ENCODE data around the gene TGFA.

TGFA gene

GRCh38 chr2:70553584-70554337 is at the start of gene TGFA:
Gene TGFA (minus strand): TSS chr2:70553826. CDS start chr2:70553767, 59 bp downstream.
- Mint-ChIP-seq H3K27ac (peak within 1 kb of the TSS; percentile 95), H3K36me3 (ENCODE audit: low read depth) (peaks cover 23% of the 10 kb centered on the region), H3K4me1 (ENCODE audit: low read depth) (peaks cover 55% of the 10 kb centered on the region), H3K27me3 (peaks cover 20% of the 10 kb centered on the region), H3K4me3 (peak within 1 kb of the TSS; percentile 99), H3K9me3 (no peaks in the 10 kb centered on the region)
- intact Hi-C loops (cut with micrococcal nuclease) = loop anchor here (2.0 to 5.0 kb wide), 2 partner anchors 41 to 85 kb away; no protein-coding TSS in a partner anchor

DNA sequence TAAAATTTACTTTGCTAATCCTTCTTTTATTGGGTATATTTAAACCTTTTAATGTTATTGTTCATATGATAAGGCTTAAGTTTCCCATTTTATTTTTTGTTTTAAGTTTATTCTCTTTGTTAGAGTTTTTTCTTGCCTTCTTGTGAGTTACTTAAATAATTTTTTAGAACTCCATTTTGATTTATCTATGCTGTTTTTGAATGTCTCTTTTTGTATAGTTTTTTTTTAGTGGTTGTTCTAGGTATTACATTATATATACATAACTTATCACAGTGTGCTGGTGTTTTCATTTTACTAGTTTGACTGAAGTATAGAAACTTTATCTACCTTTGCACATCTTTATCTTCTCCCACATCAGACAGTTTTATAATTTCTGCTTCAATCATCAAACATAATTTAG is 49.4 kb upstream of the TGFA start:
- Mint-ChIP-seq H3K4me1 (ENCODE audit: low read depth) (no peaks in the 10 kb centered on the region), H3K9me3 (no peaks in the 10 kb centered on the region), H3K36me3 (ENCODE audit: low read depth) (no peaks in the 10 kb centered on the region), H3K27ac (no peak overlapping the region), H3K4me3 (no peak overlapping the region), H3K27me3 (peaks cover 10% of the 10 kb centered on the region)
- intact Hi-C loops (cut with micrococcal nuclease) = no loop called here

DNA sequence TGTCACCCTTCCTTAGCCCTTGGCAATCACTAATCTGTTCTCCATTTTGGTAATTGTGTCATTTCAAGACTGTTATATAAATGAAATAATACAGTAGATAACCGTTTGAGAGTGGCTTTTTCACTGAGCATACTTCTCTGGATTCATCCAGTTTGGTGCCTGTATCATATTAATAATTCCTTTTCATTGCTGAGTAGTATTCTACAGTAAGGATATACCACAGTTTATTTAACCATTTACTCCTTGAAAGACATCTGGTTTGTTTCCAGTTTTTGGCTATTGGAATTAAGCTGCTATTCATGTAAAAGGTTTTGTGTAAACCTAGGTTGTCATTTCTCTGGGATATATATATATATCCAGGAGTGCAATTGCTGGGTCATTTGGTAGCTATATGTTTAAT is 44.6 kb upstream of the TGFA start:
- intact Hi-C loops (cut with micrococcal nuclease) = no loop called here
- no peak overlapping the region for H3K27ac Mint-ChIP-seq
- peaks cover 16% of the 10 kb centered on the region for H3K27me3 Mint-ChIP-seq
- no peak overlapping the region for H3K4me3 Mint-ChIP-seq
- H3K36me3 Mint-ChIP-seq (ENCODE audit: low read depth) = no peaks in the 10 kb centered on the region
- H3K4me1 Mint-ChIP-seq (ENCODE audit: low read depth) = no peaks in the 10 kb centered on the region
- H3K9me3 Mint-ChIP-seq = no peaks in the 10 kb centered on the region

GRCh38 chr2:70596739-70597138 is 43.1 kb upstream of the TGFA start:
- Mint-ChIP-seq H3K4me3 (no peak overlapping the region), H3K4me1 (ENCODE audit: low read depth) (no peaks in the 10 kb centered on the region), H3K36me3 (ENCODE audit: low read depth) (no peaks in the 10 kb centered on the region), H3K27ac (no peak overlapping the region), H3K27me3 (peaks cover 13% of the 10 kb centered on the region), H3K9me3 (no peaks in the 10 kb centered on the region)
- intact Hi-C loops (cut with micrococcal nuclease) = no loop called here

- no peaks in the 10 kb centered on the region for H3K36me3 Mint-ChIP-seq (ENCODE audit: low read depth)
- peaks cover 13% of the 10 kb centered on the region for H3K27me3 Mint-ChIP-seq
- H3K9me3 Mint-ChIP-seq = no peaks in the 10 kb centered on the region
- intact Hi-C loops (cut with micrococcal nuclease) = no loop called here
- no peak overlapping the region for H3K4me3 Mint-ChIP-seq
- no peaks in the 10 kb centered on the region for H3K4me1 Mint-ChIP-seq (ENCODE audit: low read depth)
- H3K27ac Mint-ChIP-seq = no peak overlapping the region
Measured at GRCh38 chr2:70596293-70596692, 42.7 kb upstream of the TGFA start.

- Mint-ChIP-seq H3K4me1 (ENCODE audit: low read depth) (no peaks in the 10 kb centered on the region), H3K4me3 (no peak overlapping the region), H3K36me3 (ENCODE audit: low read depth) (no peaks in the 10 kb centered on the region), H3K27ac (no peak overlapping the region), H3K27me3 (no peaks in the 10 kb centered on the region), H3K9me3 (no peaks in the 10 kb centered on the region)
- intact Hi-C loops (cut with micrococcal nuclease) = no loop called here
Measured at GRCh38 chr2:70583091-70583490, 29.5 kb upstream of the TGFA start.

GRCh38 chr2:70580352-70580751 is 26.7 kb upstream of the TGFA start:
- Mint-ChIP-seq H3K27me3 (peaks cover 3% of the 10 kb centered on the region), H3K36me3 (ENCODE audit: low read depth) (no peaks in the 10 kb centered on the region), H3K9me3 (no peaks in the 10 kb centered on the region), H3K4me1 (ENCODE audit: low read depth) (no peaks in the 10 kb centered on the region), H3K4me3 (no peak overlapping the region), H3K27ac (no peak overlapping the region)
- intact Hi-C loops (cut with micrococcal nuclease) = no loop called here

DNA sequence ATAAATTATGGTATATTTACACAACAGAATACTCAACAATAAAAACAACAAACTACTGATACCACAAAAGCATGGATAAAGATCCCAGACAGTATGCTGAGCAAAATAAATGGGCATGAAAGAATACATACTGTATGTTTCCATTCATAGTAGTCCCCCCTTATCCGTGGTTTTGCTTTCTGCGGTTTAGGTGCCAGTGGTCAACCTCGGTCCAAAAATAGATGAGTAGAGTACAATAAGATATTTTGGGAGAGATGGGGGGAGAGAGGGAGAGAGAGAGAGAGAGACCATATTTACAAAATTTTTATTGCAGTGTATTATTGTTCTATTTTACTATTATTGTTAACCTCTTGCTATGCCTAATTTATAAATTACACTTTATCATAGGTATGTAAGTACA is 21.0 kb upstream of the TGFA start:
- peaks cover 20% of the 10 kb centered on the region for H3K4me1 Mint-ChIP-seq (ENCODE audit: low read depth)
- no peaks in the 10 kb centered on the region for H3K9me3 Mint-ChIP-seq
- no peaks in the 10 kb centered on the region for H3K36me3 Mint-ChIP-seq (ENCODE audit: low read depth)
- no peak overlapping the region for H3K4me3 Mint-ChIP-seq
- intact Hi-C loops (cut with micrococcal nuclease) = no loop called here
- peaks cover 28% of the 10 kb centered on the region for H3K27me3 Mint-ChIP-seq
- no peak overlapping the region for H3K27ac Mint-ChIP-seq

DNA sequence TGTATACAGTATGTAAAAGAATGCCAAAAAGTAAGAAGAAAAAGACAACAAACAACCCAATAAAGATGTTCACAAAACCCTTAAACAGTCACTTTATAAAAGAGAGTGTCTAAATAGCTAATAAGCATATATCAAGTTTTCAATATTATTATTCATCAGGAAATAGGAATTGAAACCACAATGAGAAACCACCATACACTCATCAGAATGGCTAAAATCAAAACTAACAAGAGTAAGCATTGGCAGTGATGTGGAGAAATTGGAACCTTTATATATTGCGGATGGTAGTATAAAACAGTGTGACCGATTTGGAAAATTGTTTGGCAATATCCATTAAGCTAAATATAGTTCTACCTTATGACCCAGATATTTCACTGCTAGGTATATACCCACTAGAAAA is 20.5 kb upstream of the TGFA start:
- Mint-ChIP-seq H3K27me3 (peaks cover 28% of the 10 kb centered on the region), H3K4me3 (no peak overlapping the region)

GRCh38 chr2:70570041-70570661 is 16.5 kb upstream of the TGFA start:
- peaks cover 31% of the 10 kb centered on the region for H3K27me3 Mint-ChIP-seq
- intact Hi-C loops (cut with micrococcal nuclease) = no loop called here
- H3K36me3 Mint-ChIP-seq (ENCODE audit: low read depth) = no peaks in the 10 kb centered on the region
- H3K4me1 Mint-ChIP-seq (ENCODE audit: low read depth) = peaks cover 20% of the 10 kb centered on the region
- H3K9me3 Mint-ChIP-seq = no peaks in the 10 kb centered on the region
- no peak overlapping the region for H3K27ac Mint-ChIP-seq
- no peak overlapping the region for H3K4me3 Mint-ChIP-seq

More for the DNA sequence above, 20.5 kb upstream of the TGFA start:
- Mint-ChIP-seq H3K36me3 (ENCODE audit: low read depth) (no peaks in the 10 kb centered on the region), H3K27ac (peak overlapping the region; percentile 20), H3K9me3 (no peaks in the 10 kb centered on the region), H3K4me1 (ENCODE audit: low read depth) (peaks cover 20% of the 10 kb centered on the region)
- intact Hi-C loops (cut with micrococcal nuclease) = no loop called here

- no peaks in the 10 kb centered on the region for H3K36me3 Mint-ChIP-seq (ENCODE audit: low read depth)
- no peaks in the 10 kb centered on the region for H3K9me3 Mint-ChIP-seq
- H3K27me3 Mint-ChIP-seq = peaks cover 29% of the 10 kb centered on the region
Measured at GRCh38 chr2:70569559-70569958, 15.9 kb upstream of the TGFA start.

DNA sequence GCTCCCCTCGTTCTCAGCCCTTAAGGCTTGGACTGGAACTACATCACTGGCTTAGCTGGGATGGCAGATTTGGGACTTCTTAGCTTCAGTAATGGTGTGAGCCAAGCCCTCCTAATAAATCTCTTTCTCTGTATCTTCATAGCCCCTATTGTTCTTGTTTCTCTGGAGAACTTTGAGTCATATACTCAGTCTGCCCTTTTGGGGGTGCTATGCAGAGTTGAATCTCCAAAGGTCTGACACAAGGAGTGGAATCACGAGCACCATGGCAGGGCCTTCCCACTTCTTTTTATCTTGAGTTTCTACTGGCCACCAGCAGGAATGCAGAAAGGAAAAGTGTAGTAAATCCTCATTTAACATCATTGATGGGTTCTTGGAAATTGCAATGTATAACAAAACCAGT is 13.3 kb upstream of the TGFA start:
- Mint-ChIP-seq H3K27ac (no peak overlapping the region), H3K9me3 (no peaks in the 10 kb centered on the region), H3K4me1 (ENCODE audit: low read depth) (no peaks in the 10 kb centered on the region), H3K27me3 (peaks cover 14% of the 10 kb centered on the region), H3K4me3 (no peak overlapping the region), H3K36me3 (ENCODE audit: low read depth) (no peaks in the 10 kb centered on the region)
- intact Hi-C loops (cut with micrococcal nuclease) = no loop called here

More at GRCh38 chr2:70569559-70569958, 15.9 kb upstream of the TGFA start:
- intact Hi-C loops (cut with micrococcal nuclease) = no loop called here
- H3K4me1 Mint-ChIP-seq (ENCODE audit: low read depth) = peaks cover 19% of the 10 kb centered on the region
- H3K27ac Mint-ChIP-seq = no peak overlapping the region
- H3K4me3 Mint-ChIP-seq = no peak overlapping the region

GRCh38 chr2:70566464-70566863 is 12.8 kb upstream of the TGFA start:
- Mint-ChIP-seq H3K4me3 (no peak overlapping the region), H3K4me1 (ENCODE audit: low read depth) (no peaks in the 10 kb centered on the region), H3K9me3 (no peaks in the 10 kb centered on the region), H3K36me3 (ENCODE audit: low read depth) (no peaks in the 10 kb centered on the region), H3K27me3 (peaks cover 15% of the 10 kb centered on the region), H3K27ac (no peak overlapping the region)
- intact Hi-C loops (cut with micrococcal nuclease) = no loop called here

- Mint-ChIP-seq H3K9me3 (no peaks in the 10 kb centered on the region), H3K36me3 (ENCODE audit: low read depth) (no peaks in the 10 kb centered on the region), H3K4me3 (no peak overlapping the region), H3K4me1 (ENCODE audit: low read depth) (no peaks in the 10 kb centered on the region), H3K27me3 (peaks cover 16% of the 10 kb centered on the region), H3K27ac (no peak overlapping the region)
- intact Hi-C loops (cut with micrococcal nuclease) = no loop called here
Measured at GRCh38 chr2:70565039-70565731, 11.6 kb upstream of the TGFA start.

Data from dendritic cell treated with granulocyte-macrophage colony-stimulating factor and Interleukin-4, amounts not matched to agents 40 ng/mL and 50 ng/mL, for 4 days (primary cell).